Erythroblast (primary cell): ENCODE measurements around the gene CTXND1.

Source experiments
- GATA1 ChIP-seq: IDR thresholded peaks from 2 replicates; pipeline ENCODE4 v1.6.1; 2011; ENCODE audit warnings: low read depth, mild to moderate bottlenecking, control low read depth, low read length, moderate library complexity
- POLR2A ChIP-seq: IDR thresholded peaks from 2 replicates; pipeline ENCODE4 v1.6.1; 2011; ENCODE audit warnings: mild to moderate bottlenecking, low read length

DNA sequence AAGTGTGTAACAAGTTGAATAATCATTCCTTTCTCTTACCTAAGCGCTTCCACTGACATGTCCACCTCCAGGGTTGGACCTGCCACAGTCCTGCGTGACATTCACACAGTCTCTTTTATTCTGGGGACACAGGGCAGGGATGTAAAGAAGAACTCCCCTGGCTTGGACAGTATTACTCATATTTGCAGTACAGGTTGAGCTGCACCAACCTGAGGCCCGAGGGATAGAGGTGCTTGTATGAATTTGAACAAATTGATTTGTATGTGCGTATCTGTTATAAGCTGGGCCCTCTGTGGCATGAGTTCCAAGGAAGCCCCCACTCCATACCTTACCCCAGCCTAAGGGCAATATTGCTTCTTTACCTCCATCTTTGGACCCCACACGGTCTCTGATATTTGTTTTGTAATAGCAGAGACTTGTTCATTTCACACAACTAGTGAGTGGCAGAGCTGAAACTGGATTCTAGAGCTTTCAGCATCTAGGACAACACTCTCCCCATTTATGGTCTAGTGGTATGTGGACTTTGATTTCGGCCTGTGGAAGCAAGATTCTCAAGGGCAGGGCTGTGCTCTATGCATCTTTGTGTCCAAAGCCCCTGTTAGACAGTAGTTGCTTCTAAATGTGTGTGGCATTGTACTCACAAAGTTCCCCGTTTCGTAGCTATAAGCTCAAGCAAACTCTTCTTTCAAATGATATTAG lies 60.0 kb downstream of the CTXND1 start:
- TF ChIP-seq POLR2A (no peak), GATA1 (no peak)
